Measurements from ENCODE around the gene GARIN5B.

GRCh38 chr19:55319785-55320184 is 43.3 kb downstream of the GARIN5B start:
- TF ChIP-seq TAF1 (IDR thresholded peaks at IDR 0.05; ENCODE audit: borderline replicate concordance, low read depth, low read length) (no peak), POLR2A (IDR thresholded peaks at IDR 0.05; ENCODE audit: low read depth, low read length) (no peak), POLR2AphosphoS5 (IDR thresholded peaks at IDR 0.05; ENCODE audit: low read depth, low read length) (no peak)

All from GM12892 (cell line).